Caco-2 (cell line): ENCODE measurements around the gene SDR39U1. TPM values are rescaled to one million over a fixed set of nuclear protein-coding genes. Genes with fewer than 3 reads are reported as not detected.

Experiments
- BruUV-seq: library from RNA; stranded (reverse); fragments of 400-500 nt; replicated peaks from 2 replicates; lab custom pipeline; 2021; lab: Mats Ljungman, UMichigan
- CTCF ChIA-PET: fragments of 300-600 bp; sonication (Branson Sonifier 250); formaldehyde crosslinking; loops from one replicate; lab custom pipeline; 2022; ENCODE audit warnings: antibody characterized with exemption; lab: Charles Lee
- POLR2A ChIA-PET: fragments of 300-600 bp; sonication (Branson Sonifier 250); formaldehyde crosslinking; loops from one replicate; lab custom pipeline; 2022; ENCODE audit warnings: antibody characterized with exemption; lab: Charles Lee
- DNase-seq, 2 experiments: peaks; one replicate each; pipeline versions ENCODE4 v3.0.0 to v3.0.0-alpha.2; 2020 to 2022
- H3K27me3 ChIP-seq: replicated peaks from 2 replicates; pipeline ENCODE4 v1.6.0; 2011; ENCODE audit warnings: low read length; ENCODE audit not compliant: control insufficient read depth, insufficient read depth
- H3K36me3 ChIP-seq: 2 replicates; pipeline ENCODE4 v1.5.1; 2011; ENCODE audit warnings: low read length; ENCODE audit not compliant: control insufficient read depth, insufficient read depth
- H3K4me1 ChIP-seq: fragments of 250-450 bp; sonication (Bioruptor Pico); 2 replicates; pipeline ENCODE4 v1.5.1; 2020; ENCODE audit warnings: mild to moderate bottlenecking
- H3K4me3 ChIP-seq: 2 replicates; pipeline ENCODE4 v1.5.1; 2011; ENCODE audit warnings: low read depth, mild to moderate bottlenecking, control low read depth, low read length
- H3K9me3 ChIP-seq: fragments of 250-450 bp; sonication (Bioruptor Pico); 2 replicates; pipeline ENCODE4 v1.5.1; 2020; ENCODE audit warnings: mild to moderate bottlenecking, moderate library complexity
- H3K27ac Mint-ChIP-seq: one replicate; pipeline ENCODE4 v1.8.0; 2022; ENCODE audit warnings: mixed read lengths; ENCODE audit not compliant: unreplicated experiment
- H3K27me3 Mint-ChIP-seq: one replicate; pipeline ENCODE4 v1.8.0; 2022; ENCODE audit warnings: mixed read lengths; ENCODE audit not compliant: insufficient read depth, unreplicated experiment
- H3K36me3 Mint-ChIP-seq: one replicate; pipeline ENCODE4 v1.8.0; 2022; ENCODE audit warnings: mild to moderate bottlenecking, mixed read lengths; ENCODE audit not compliant: insufficient read depth, unreplicated experiment
- H3K4me1 Mint-ChIP-seq: one replicate; pipeline ENCODE4 v1.8.0; 2022; ENCODE audit warnings: low read depth, mixed read lengths; ENCODE audit not compliant: unreplicated experiment
- H3K4me3 Mint-ChIP-seq: one replicate; pipeline ENCODE4 v1.8.0; 2022; ENCODE audit warnings: mild to moderate bottlenecking, moderate library complexity, mixed read lengths; ENCODE audit not compliant: unreplicated experiment
- H3K9me3 Mint-ChIP-seq: one replicate; pipeline ENCODE4 v1.8.0; 2022; ENCODE audit warnings: mixed read lengths; ENCODE audit not compliant: unreplicated experiment
- intact Hi-C: fragments of 100-400 bp; cut with micrococcal nuclease; formaldehyde crosslinking; loops from one replicate; pipeline ENCODE4 v1.10.0; 2022; ENCODE audit not compliant: unreplicated experiment
- total RNA-seq: library from RNA; stranded (reverse); gene quantifications from 2 replicates; pipeline ENCODE4 v1.2.3, GENCODE V29; 2022
- TF ChIP-seq, protein P1 (sequence below), 2 experiments: fragments of 200-600 bp in 1 of 2; IDR thresholded peaks; 1 replicate in 1 of 2; 2 replicates in 1 of 2; pipeline versions ENCODE4 v1.5.1 to v1.8.0; 2011 to 2022; ENCODE audit warnings: antibody characterized with exemption in 1 of 2, control low read depth in 1 of 2, inconsistent platforms in 1 of 2, low read depth in 1 of 2, low read length in 1 of 2, mild to moderate bottlenecking in 1 of 2, moderate library complexity in 1 of 2; ENCODE audit not compliant: insufficient read depth in 1 of 2, severe bottlenecking in 1 of 2, unreplicated experiment in 1 of 2

SDR39U1 gene
- total RNA-seq, 1 experiment from 2014 or later: 44.1 TPM

DNA sequence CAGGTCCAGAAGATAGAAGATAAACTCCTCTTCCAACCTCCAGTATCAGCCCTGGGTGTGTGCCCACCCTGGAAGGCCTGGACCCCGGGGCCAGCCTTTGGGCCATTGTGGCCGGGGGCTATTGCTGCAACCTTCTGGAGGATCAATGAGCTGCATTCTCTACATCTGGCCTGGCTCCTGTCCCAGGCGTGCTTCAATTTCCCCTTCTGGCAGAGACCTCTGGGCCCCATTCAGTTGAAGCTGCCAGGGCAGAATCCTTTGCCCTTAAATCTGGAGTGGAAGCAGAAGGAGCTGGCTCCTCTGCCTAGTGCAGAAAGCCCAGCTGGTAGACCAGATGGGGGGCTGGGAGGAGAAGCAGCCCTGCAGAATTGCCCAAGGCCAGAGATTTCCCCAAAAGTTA lies 33.8 kb downstream of the SDR39U1 start:
- no peaks in the 10 kb centered on the region; the same call in 1 of the 2 replicates for H3K36me3 ChIP-seq
- Mint-ChIP-seq H3K4me1 (no peaks in the 10 kb centered on the region), H3K36me3 (no peaks in the 10 kb centered on the region), H3K4me3 (no peak overlapping the region), H3K27ac (no peak overlapping the region), H3K27me3 (no peaks in the 10 kb centered on the region), H3K9me3 (no peaks in the 10 kb centered on the region)
- BruUV-seq: no TSS peak
- no peaks in the 10 kb centered on the region for H3K27me3 ChIP-seq
- TF ChIP-seq, protein P1, sequence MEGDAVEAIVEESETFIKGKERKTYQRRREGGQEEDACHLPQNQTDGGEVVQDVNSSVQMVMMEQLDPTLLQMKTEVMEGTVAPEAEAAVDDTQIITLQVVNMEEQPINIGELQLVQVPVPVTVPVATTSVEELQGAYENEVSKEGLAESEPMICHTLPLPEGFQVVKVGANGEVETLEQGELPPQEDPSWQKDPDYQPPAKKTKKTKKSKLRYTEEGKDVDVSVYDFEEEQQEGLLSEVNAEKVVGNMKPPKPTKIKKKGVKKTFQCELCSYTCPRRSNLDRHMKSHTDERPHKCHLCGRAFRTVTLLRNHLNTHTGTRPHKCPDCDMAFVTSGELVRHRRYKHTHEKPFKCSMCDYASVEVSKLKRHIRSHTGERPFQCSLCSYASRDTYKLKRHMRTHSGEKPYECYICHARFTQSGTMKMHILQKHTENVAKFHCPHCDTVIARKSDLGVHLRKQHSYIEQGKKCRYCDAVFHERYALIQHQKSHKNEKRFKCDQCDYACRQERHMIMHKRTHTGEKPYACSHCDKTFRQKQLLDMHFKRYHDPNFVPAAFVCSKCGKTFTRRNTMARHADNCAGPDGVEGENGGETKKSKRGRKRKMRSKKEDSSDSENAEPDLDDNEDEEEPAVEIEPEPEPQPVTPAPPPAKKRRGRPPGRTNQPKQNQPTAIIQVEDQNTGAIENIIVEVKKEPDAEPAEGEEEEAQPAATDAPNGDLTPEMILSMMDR (IDR thresholded peaks at IDR 0.05; ENCODE audit: insufficient read depth in 1 of 2, low read depth in 1 of 2, low read length in 1 of 2, severe bottlenecking in 1 of 2, unreplicated experiment in 1 of 2): no peak
- ChIA-PET POLR2A (no interaction called here), CTCF (interaction anchor here (0.5 to 1.6 kb wide), 5 partner anchors 10 to 273 kb away, joined by 4 to 11 read pairs (median 6); partner anchors contain the start of gene NYNRIN)
- no peaks in the 10 kb centered on the region for H3K9me3 ChIP-seq
- no peaks in the 10 kb centered on the region for H3K4me1 ChIP-seq
- H3K4me3 ChIP-seq: no peak overlapping the region
- intact Hi-C loops: no loop called here
- no peak for DNase-seq

DNA sequence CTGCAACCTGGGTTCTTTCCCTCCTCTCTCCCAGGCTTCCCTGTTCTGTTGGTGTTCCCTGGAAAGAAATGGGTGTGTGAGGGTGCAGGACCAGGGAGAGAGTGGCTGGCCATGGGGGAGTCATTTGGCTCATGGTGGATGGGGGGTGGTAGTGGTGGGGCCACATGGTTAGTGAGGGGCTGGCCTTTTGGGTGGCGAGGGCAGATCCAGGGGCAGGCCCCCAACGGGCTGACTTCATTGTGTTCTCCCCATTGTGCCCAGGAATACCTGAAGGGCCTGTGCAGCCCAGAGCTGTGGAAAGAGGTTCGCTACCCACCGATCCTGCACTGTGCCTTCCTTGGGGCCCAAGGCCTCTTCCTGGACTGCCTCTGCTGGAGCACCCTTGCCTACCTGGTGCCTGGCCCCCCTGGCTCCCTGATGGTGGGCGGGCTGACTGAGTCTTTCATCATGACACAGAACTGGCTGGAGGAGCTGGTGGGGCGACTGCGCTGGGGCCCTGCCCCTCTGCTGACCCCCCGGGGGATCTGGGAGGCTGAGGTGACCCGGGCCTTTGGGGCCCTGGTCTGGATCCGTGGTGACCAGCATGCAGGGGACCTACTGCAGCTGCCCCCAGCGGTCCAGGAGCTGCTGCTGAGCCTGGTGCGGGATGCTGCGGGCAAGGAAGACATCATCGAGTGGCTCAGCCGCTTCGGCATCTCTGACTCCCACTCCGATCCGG lies 34.8 kb downstream of the SDR39U1 start:
- H3K27me3 Mint-ChIP-seq: no peaks in the 10 kb centered on the region
- Histone ChIP-seq H3K4me1 (no peaks in the 10 kb centered on the region), H3K27me3 (no peaks in the 10 kb centered on the region), H3K36me3 (no peaks in the 10 kb centered on the region; the same call in 1 of the 2 replicates), H3K9me3 (no peaks in the 10 kb centered on the region), H3K4me3 (no peak overlapping the region)
- H3K9me3 Mint-ChIP-seq: no peaks in the 10 kb centered on the region
- H3K36me3 Mint-ChIP-seq: no peaks in the 10 kb centered on the region
- no peak overlapping the region for H3K27ac Mint-ChIP-seq
- POLR2A ChIA-PET: no interaction called here
- TF ChIP-seq, protein P1 (IDR thresholded peaks at IDR 0.05; ENCODE audit: insufficient read depth in 1 of 2, low read depth in 1 of 2, low read length in 1 of 2, severe bottlenecking in 1 of 2, unreplicated experiment in 1 of 2): no peak
- intact Hi-C loops: no loop called here
- DNase-seq: no peak
- H3K4me1 Mint-ChIP-seq: peaks cover 8% of the 10 kb centered on the region
- no TSS peak for BruUV-seq
- CTCF ChIA-PET: no interaction called here
- no peak overlapping the region for H3K4me3 Mint-ChIP-seq

DNA sequence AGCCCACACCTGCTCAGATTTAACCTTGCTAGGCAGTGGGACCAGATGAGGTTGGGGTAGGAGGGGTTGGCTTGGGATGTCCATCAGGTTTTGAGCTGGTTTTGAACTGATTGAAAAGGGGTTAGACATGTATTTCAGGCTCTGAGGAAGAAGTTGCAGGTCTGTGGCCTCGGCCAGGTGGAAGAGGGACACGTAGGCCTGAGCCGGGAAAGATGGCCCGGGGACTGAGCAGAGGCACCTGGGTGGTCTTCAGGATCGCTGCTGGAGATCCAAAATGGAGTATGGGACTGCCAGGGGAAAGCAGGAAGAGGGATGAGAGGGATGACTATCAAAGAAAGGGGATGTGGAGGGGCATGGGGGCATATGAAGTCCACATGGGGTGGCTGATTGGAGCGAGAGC lies 36.2 kb downstream of the SDR39U1 start:
- Mint-ChIP-seq H3K9me3 (no peaks in the 10 kb centered on the region), H3K27ac (no peak overlapping the region), H3K4me3 (no peak overlapping the region), H3K36me3 (no peaks in the 10 kb centered on the region), H3K4me1 (peaks cover 20% of the 10 kb centered on the region), H3K27me3 (no peaks in the 10 kb centered on the region)
- TF ChIP-seq, protein P1 (IDR thresholded peaks at IDR 0.05; ENCODE audit: insufficient read depth in 1 of 2, low read depth in 1 of 2, low read length in 1 of 2, severe bottlenecking in 1 of 2, unreplicated experiment in 1 of 2): no peak
- Histone ChIP-seq H3K9me3 (no peaks in the 10 kb centered on the region), H3K36me3 (no peaks in the 10 kb centered on the region), H3K4me1 (no peaks in the 10 kb centered on the region; the same call in 1 of the 2 replicates), H3K27me3 (no peaks in the 10 kb centered on the region), H3K4me3 (no peak overlapping the region)
- CTCF ChIA-PET: no interaction called here
- BruUV-seq: no TSS peak
- intact Hi-C loops: no loop called here
- DNase-seq: no peak
- POLR2A ChIA-PET: no interaction called here
